ENCODE measurements around the gene PLEKHA5.
"Not testable (repeated sequence)": the region's sequence is repeated elsewhere in the genome, so short reads cannot be mapped to it uniquely, and the experiment has no call there.

Gene PLEKHA5

GRCh38 chr12:19411234-19412204 lies 282.0 kb downstream of the PLEKHA5 start:
- DNase-seq, result no peak

GRCh38 chr12:19412844-19413243 lies 283.3 kb downstream of the PLEKHA5 start:
- no peak for DNase-seq

- not testable (repeated sequence) for DNase-seq
Measured at GRCh38 chr12:19413582-19413981, 284.0 kb downstream of the PLEKHA5 start.

- no peak for DNase-seq
Measured at GRCh38 chr12:19415563-19415962, 286.0 kb downstream of the PLEKHA5 start.

GRCh38 chr12:19419086-19419485 lies 289.6 kb downstream of the PLEKHA5 start:
- no peak for DNase-seq

- no peak for DNase-seq
Measured at GRCh38 chr12:19421503-19422282, 292.2 kb downstream of the PLEKHA5 start.

- DNase-seq, result no peak
Measured at GRCh38 chr12:19423166-19423930, 293.8 kb downstream of the PLEKHA5 start.
